Astrocyte of the spinal cord (primary cell): ENCODE data around the gene GALNT12.
A peak's percentile ranks its signal among the peaks of the same experiment; 100 is the strongest.

Experiments used
- DNase-seq: peaks from one replicate; pipeline ENCODE4 v3.0.0; 2011; ENCODE audit warnings: low read depth, low spot score
- H3K4me3 ChIP-seq: 2 replicates; pipeline ENCODE4 v1.5.1; 2011; ENCODE audit warnings: low read depth, mild to moderate bottlenecking, low read length, moderate library complexity
- in situ Hi-C: cut with HindIII; loops from 2 replicates; pipeline ENCODE4 v1.10.0; 2017; ENCODE audit warnings: low sequenced_read_pairs
- TF ChIP-seq, protein P1 (sequence below): IDR thresholded peaks from 2 replicates; pipeline ENCODE4 v1.5.1; 2012; ENCODE audit warnings: low read depth, mild to moderate bottlenecking, low read length, inconsistent platforms

The GALNT12 gene

GRCh38 chr9:98789483-98790133, 17.9 kb upstream of the GALNT12 start:
- TF ChIP-seq, protein P1, sequence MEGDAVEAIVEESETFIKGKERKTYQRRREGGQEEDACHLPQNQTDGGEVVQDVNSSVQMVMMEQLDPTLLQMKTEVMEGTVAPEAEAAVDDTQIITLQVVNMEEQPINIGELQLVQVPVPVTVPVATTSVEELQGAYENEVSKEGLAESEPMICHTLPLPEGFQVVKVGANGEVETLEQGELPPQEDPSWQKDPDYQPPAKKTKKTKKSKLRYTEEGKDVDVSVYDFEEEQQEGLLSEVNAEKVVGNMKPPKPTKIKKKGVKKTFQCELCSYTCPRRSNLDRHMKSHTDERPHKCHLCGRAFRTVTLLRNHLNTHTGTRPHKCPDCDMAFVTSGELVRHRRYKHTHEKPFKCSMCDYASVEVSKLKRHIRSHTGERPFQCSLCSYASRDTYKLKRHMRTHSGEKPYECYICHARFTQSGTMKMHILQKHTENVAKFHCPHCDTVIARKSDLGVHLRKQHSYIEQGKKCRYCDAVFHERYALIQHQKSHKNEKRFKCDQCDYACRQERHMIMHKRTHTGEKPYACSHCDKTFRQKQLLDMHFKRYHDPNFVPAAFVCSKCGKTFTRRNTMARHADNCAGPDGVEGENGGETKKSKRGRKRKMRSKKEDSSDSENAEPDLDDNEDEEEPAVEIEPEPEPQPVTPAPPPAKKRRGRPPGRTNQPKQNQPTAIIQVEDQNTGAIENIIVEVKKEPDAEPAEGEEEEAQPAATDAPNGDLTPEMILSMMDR, result no peak
- no peak for DNase-seq
- in situ Hi-C loops, result no loop called here
- no peak overlapping the region for H3K4me3 ChIP-seq

DNA sequence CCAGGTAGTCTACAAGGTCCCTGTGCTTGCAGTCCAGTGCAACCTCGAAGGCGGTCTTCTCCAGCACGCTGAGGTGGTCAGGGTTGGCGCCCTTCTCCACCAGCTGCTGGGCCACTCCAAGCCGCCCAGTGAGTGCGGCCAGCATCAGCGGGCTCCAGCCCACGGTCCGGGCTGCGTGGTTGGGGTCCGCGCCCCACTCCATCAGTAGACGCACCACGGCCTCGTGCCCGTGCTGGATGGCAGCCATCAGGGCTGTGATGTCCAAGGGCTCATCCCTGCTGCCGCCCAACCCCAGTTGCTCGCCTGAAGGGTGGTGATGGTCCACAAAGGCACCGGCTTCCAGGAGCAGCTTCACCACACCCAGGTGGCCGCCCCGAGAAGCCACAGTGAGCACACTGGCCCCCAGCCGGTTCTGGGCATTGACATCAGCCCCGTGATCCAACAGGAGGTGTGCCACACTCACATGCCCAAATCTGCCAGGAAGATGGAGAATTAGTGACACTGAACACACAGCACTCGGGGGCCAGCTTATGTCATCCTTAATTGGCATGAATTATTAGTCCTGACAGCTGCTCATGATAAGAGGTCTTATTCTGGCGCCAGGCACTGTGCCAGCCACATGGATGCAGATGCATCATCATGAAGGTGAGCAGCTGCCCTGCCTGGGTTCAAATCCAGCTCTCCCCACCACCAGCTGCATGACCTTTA, 17.2 kb upstream of the GALNT12 start:
- in situ Hi-C loops, result no loop called here
- no peak for DNase-seq
- H3K4me3 ChIP-seq, result no peak overlapping the region
- TF ChIP-seq, protein P1, result no peak

DNA sequence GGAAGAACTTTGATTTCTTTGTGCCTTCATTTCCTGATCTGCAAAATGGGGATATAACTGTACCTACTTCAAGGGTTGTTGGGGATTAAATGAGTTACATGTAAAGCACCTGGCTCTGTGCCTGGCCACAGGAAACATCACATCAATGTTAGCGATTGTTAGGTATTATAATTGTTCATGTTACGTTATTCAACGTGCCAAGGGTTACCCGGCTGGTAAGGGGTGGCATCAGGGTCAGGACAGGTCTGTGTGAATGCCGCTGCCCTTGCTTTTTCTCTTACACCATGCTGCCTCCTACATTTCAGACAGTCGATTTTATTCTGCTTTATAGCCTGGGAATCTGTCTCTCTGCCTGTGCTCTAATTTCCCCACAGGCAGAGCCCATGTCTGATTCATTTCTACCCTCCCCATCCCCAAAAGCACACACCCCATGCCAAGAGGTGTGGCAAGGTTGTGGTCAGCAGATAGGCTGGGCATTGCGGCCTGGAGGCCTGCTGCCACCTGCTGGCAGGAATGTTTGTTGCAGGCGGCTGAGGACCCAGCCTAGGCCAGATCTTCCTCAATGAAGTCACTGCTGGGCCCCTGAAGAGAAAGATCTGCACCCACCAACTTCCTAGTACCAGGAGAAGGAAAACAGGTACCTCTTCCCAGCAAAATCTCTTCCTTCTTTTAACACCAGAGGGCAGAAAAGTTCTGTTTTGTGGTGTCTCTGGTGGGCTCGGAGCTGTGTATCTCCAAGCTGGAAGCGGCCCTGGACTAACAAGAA, 16.4 kb upstream of the GALNT12 start:
- no peak overlapping the region for H3K4me3 ChIP-seq
- TF ChIP-seq, protein P1, result peak; percentile 92
- DNase-seq, result peak; percentile 92
- in situ Hi-C loops, result no loop called here

DNA sequence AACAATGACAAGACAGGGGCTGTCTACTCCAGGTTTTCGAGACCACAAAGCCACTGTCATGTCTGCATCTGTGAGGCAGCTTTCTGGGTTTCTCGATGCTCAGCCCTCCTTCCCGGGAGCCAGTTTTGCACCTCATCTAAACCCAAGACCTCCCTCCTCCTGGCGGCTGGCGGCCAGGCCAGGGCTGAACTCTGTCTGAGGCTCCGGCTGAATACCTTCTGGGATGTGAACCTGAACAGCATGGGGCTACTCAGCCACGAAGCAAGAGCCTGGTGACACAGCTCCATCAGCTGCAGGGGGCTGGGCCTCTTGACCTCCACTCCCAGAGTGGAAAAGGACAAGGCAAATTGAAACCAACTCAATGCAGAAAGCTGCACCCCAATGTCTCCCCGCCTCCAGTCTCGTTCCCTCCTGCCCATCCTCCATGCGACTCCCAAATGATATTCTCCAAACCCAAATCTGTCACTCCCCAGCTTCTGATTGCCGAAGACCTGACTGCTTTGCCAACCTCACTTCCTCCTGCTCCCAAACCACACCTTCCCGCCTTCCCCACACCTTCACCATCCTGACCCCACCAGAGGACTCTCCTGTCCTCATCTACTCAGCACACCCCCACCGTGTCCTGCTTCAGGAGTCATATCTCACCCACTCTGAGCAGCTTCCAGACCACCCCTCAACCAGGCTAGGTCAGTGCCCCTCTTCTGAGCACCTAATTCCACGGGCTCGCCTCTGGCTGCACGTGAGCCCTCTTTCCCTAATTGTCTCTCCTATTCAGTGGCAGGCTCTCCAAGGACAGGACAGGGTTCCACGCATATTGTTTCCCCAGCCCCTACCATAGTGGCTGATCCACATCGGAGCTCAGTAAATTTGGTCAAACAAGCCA, 15.6 kb upstream of the GALNT12 start:
- in situ Hi-C loops, result no loop called here
- DNase-seq, result peak; percentile 23
- TF ChIP-seq, protein P1, result no peak
- H3K4me3 ChIP-seq, result no peak overlapping the region

DNA sequence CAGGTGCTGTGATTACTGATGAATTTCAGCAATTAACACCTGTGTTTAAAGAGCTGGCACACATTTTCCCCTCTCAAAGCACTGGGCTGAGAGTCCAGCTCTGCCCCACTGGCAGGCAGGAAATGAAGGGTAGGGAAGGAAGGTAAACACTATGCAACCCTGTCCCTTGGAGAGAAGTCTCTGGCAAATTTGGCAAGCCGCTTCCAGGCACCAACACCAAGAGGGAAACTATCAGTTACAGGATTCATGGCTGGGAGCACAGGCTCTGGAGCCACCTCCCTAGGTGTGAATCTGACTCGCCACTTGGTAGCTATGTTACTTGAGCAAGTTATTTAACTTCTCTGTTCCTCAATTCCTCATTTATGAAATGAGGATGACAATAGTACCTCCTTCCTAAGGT, 14.4 kb upstream of the GALNT12 start:
- TF ChIP-seq, protein P1, result no peak
- in situ Hi-C loops, result no loop called here
- no peak for DNase-seq
- H3K4me3 ChIP-seq, result no peak overlapping the region

GRCh38 chr9:98794802-98795201, 12.7 kb upstream of the GALNT12 start:
- H3K4me3 ChIP-seq, result no peak overlapping the region
- no peak for DNase-seq
- TF ChIP-seq, protein P1, result no peak
- in situ Hi-C loops, result no loop called here
